Trophoblast cell (in vitro differentiated cells and primary cell): ENCODE data around the gene OBSCN.

ENCODE experiments used
- DNase-seq, 2 donors: peaks; one replicate each; pipeline ENCODE4 v3.0.0-alpha.2; 2016
- H2AFZ ChIP-seq: 2 replicates; pipeline ENCODE4 v1.6.1; 2013; ENCODE audit warnings: low read length, moderate library complexity, mild to moderate bottlenecking; ENCODE audit not compliant: insufficient read depth, poor library complexity
- H2AK5ac ChIP-seq: 2 replicates; pipeline ENCODE4 v1.6.1; 2013; ENCODE audit warnings: mild to moderate bottlenecking, low read length
- H2BK120ac ChIP-seq: 2 replicates; pipeline ENCODE4 v1.6.1; 2013; ENCODE audit warnings: low read length, mild to moderate bottlenecking, moderate library complexity; ENCODE audit not compliant: insufficient read depth, poor library complexity
- H2BK12ac ChIP-seq: 2 replicates; pipeline ENCODE4 v1.6.1; 2013; ENCODE audit warnings: mild to moderate bottlenecking, low read length, moderate library complexity
- H2BK5ac ChIP-seq: 2 replicates; pipeline ENCODE4 v1.6.1; 2013; ENCODE audit warnings: low read length, low read depth, moderate library complexity, mild to moderate bottlenecking; ENCODE audit not compliant: poor library complexity
- H3K14ac ChIP-seq: 2 replicates; pipeline ENCODE4 v1.6.1; 2013; ENCODE audit warnings: mild to moderate bottlenecking, low read length
- H3K18ac ChIP-seq: 2 replicates; pipeline ENCODE4 v1.6.1; 2013; ENCODE audit warnings: mild to moderate bottlenecking, low read length
- H3K23ac ChIP-seq: 2 replicates; pipeline ENCODE4 v1.6.1; 2013; ENCODE audit warnings: low read length
- H3K27ac ChIP-seq: 2 replicates; pipeline ENCODE4 v1.5.1; 2013; ENCODE audit warnings: low read depth, mild to moderate bottlenecking, inconsistent platforms, low read length, moderate library complexity
- H3K27me3 ChIP-seq: 2 replicates; pipeline ENCODE4 v1.6.1; 2013; ENCODE audit warnings: inconsistent platforms, mild to moderate bottlenecking, low read length, moderate library complexity; ENCODE audit not compliant: insufficient read depth
- H3K36me3 ChIP-seq, 2 experiments: 1 replicate in 1 of 2; 2 replicates in 1 of 2; pipeline ENCODE4 v1.6.1; 2013; ENCODE audit warnings: low read length in 2 of 2, mild to moderate bottlenecking in 2 of 2, moderate library complexity in 1 of 2; ENCODE audit not compliant: insufficient read depth in 2 of 2, control insufficient read depth in 1 of 2
- H3K4ac ChIP-seq: 2 replicates; pipeline ENCODE4 v1.6.1; 2013; ENCODE audit warnings: low read depth, mild to moderate bottlenecking, low read length, moderate library complexity
- H3K4me1 ChIP-seq, 2 experiments: 1 replicate in 1 of 2; 2 replicates in 1 of 2; pipeline ENCODE4 v1.6.1; 2013; ENCODE audit warnings: low read length in 2 of 2, mild to moderate bottlenecking in 2 of 2, moderate library complexity in 1 of 2; ENCODE audit not compliant: insufficient read depth in 2 of 2, control insufficient read depth in 1 of 2
- H3K4me2 ChIP-seq: 2 replicates; pipeline ENCODE4 v1.6.1; 2013; ENCODE audit warnings: inconsistent platforms, mild to moderate bottlenecking, low read length, moderate library complexity
- H3K4me3 ChIP-seq: 2 replicates; pipeline ENCODE4 v1.5.1; 2013; ENCODE audit warnings: mild to moderate bottlenecking, low read depth, low read length, inconsistent platforms
- H3K79me1 ChIP-seq: one replicate; pipeline ENCODE4 v1.6.1; 2013; ENCODE audit warnings: low read length
- H3K79me2 ChIP-seq: 2 replicates; pipeline ENCODE4 v1.6.1; 2013; ENCODE audit warnings: low read length, mild to moderate bottlenecking; ENCODE audit not compliant: control insufficient read depth, insufficient read depth, poor library complexity
- H3K9ac ChIP-seq: 2 replicates; pipeline ENCODE4 v1.6.1; 2013; ENCODE audit warnings: mild to moderate bottlenecking, low read length
- H3K9me3 ChIP-seq: 2 replicates; pipeline ENCODE4 v1.6.1; 2013; ENCODE audit warnings: low read depth, mild to moderate bottlenecking, control low read depth, inconsistent platforms, low read length; ENCODE audit not compliant: insufficient read depth
- H4K12ac ChIP-seq: 2 replicates; pipeline ENCODE4 v1.6.1; 2013; ENCODE audit warnings: low read depth, mild to moderate bottlenecking, low read length, moderate library complexity
- H4K8ac ChIP-seq: 2 replicates; pipeline ENCODE4 v1.6.1; 2013; ENCODE audit warnings: low read depth, mild to moderate bottlenecking, low read length, moderate library complexity
- H4K91ac ChIP-seq: one replicate; pipeline ENCODE4 v1.6.1; 2013; ENCODE audit warnings: low read depth, mild to moderate bottlenecking, low read length, moderate library complexity
- WGBS: extraction: QIAGEN DNeasy Blood & Tissue Kit; methylation state at CpG from one replicate; pipeline ENCODE4 v1.1.7; 2013; ENCODE audit warnings: missing lambda C conversion rate; ENCODE audit not compliant: insufficient read length, insufficient coverage; ENCODE audit errors: extremely low coverage; 5-methylcytosine and 5-hydroxymethylcytosine counted together

OBSCN gene

GRCh38 chr1:228408869-228409805 is 201.3 kb downstream of the OBSCN start:
- peaks cover 34 to 38% of the 10 kb centered on the region in 2 experiments for H3K36me3 ChIP-seq
- H4K8ac ChIP-seq: no peak overlapping the region
- H3K9ac ChIP-seq: no peak overlapping the region
- H3K18ac ChIP-seq: no peak overlapping the region
- H4K12ac ChIP-seq: no peak overlapping the region
- H2AK5ac ChIP-seq: no peak overlapping the region
- no peaks in the 10 kb centered on the region for H3K9me3 ChIP-seq
- no peak overlapping the region for H2AFZ ChIP-seq
- no peak overlapping the region for H2BK12ac ChIP-seq
- no peak overlapping the region for H3K14ac ChIP-seq
- DNase-seq: no peak
- H3K27ac ChIP-seq: no peak overlapping the region
- no peak overlapping the region for H2BK5ac ChIP-seq
- peaks cover 19% of the 10 kb centered on the region for H3K79me2 ChIP-seq
- H2BK120ac ChIP-seq: no peak overlapping the region
- no peak overlapping the region for H3K23ac ChIP-seq
- H3K79me1 ChIP-seq: peaks cover 16% of the 10 kb centered on the region
- H4K91ac ChIP-seq: no peak overlapping the region
- no CpG with 5 or more reads among the region's 19 CpGs for WGBS
- peaks cover 15 to 25% of the 10 kb centered on the region in 2 experiments for H3K4me1 ChIP-seq
- no peaks in the 10 kb centered on the region for H3K27me3 ChIP-seq
- H3K4me2 ChIP-seq: no peak overlapping the region
- no peak overlapping the region for H3K4ac ChIP-seq
- H3K4me3 ChIP-seq: no peak overlapping the region

GRCh38 chr1:228410015-228410414 is 202.2 kb downstream of the OBSCN start:
- Histone ChIP-seq H3K9me3 (no peaks in the 10 kb centered on the region), H3K79me1 (peaks cover 16% of the 10 kb centered on the region), H3K36me3 (peaks cover 39% of the 10 kb centered on the region in 2 experiments), H3K27me3 (no peaks in the 10 kb centered on the region), H3K18ac (peak overlapping the region; percentile 44), H2BK5ac (no peak overlapping the region), H3K4me1 (peaks cover 19 to 27% of the 10 kb centered on the region in 2 experiments), H3K23ac (no peak overlapping the region), H3K14ac (peak overlapping the region; percentile 10), H3K4me3 (no peak overlapping the region), H3K9ac (no peak overlapping the region), H4K91ac (no peak overlapping the region), H2BK120ac (no peak overlapping the region), H4K8ac (no peak overlapping the region), H2BK12ac (peak overlapping the region; percentile 22), H2AFZ (no peak overlapping the region), H3K4me2 (no peak overlapping the region), H4K12ac (peak overlapping the region; percentile 35), H3K79me2 (peaks cover 19% of the 10 kb centered on the region), H3K4ac (no peak overlapping the region), H2AK5ac (no peak overlapping the region), H3K27ac (peak overlapping the region; percentile 14)
- WGBS: no CpG with 5 or more reads among the region's 8 CpGs
- peak in 1 of 2 donors; percentile 25 for DNase-seq

- Histone ChIP-seq H2BK120ac (no peak overlapping the region), H3K9me3 (peaks cover 1% of the 10 kb centered on the region), H3K27ac (no peak overlapping the region), H4K91ac (no peak overlapping the region), H3K4me3 (no peak overlapping the region), H4K12ac (no peak overlapping the region), H3K27me3 (no peaks in the 10 kb centered on the region), H3K36me3 (peaks cover 39% of the 10 kb centered on the region in 2 experiments), H3K23ac (no peak overlapping the region), H2AFZ (no peak overlapping the region), H2BK5ac (no peak overlapping the region), H3K9ac (no peak overlapping the region), H2BK12ac (no peak overlapping the region), H3K4me2 (no peak overlapping the region), H3K18ac (no peak overlapping the region), H2AK5ac (no peak overlapping the region), H3K4ac (no peak overlapping the region), H3K4me1 (peaks cover 20 to 27% of the 10 kb centered on the region in 2 experiments), H4K8ac (peak overlapping the region; percentile 4), H3K14ac (no peak overlapping the region), H3K79me2 (peaks cover 13% of the 10 kb centered on the region), H3K79me1 (peaks cover 15% of the 10 kb centered on the region)
- no CpG with 5 or more reads among the region's 11 CpGs for WGBS
- no peak for DNase-seq
These were observed 202.8 kb downstream of the OBSCN start for GRCh38 chr1:228410671-228411070.

- Histone ChIP-seq H3K27ac (no peak overlapping the region), H3K79me2 (peaks cover 11% of the 10 kb centered on the region), H4K8ac (no peak overlapping the region), H3K9ac (no peak overlapping the region), H2BK5ac (no peak overlapping the region), H3K4me2 (no peak overlapping the region), H4K91ac (no peak overlapping the region), H4K12ac (no peak overlapping the region), H2BK120ac (no peak overlapping the region), H3K9me3 (peaks cover 4% of the 10 kb centered on the region), H2BK12ac (no peak overlapping the region), H3K27me3 (no peaks in the 10 kb centered on the region), H2AK5ac (no peak overlapping the region), H3K79me1 (peaks cover 14% of the 10 kb centered on the region), H3K18ac (no peak overlapping the region), H3K23ac (no peak overlapping the region), H3K4ac (no peak overlapping the region), H3K4me3 (no peak overlapping the region), H3K36me3 (peaks cover 39% of the 10 kb centered on the region in 2 experiments), H2AFZ (no peak overlapping the region), H3K14ac (no peak overlapping the region), H3K4me1 (peaks cover 24 to 32% of the 10 kb centered on the region in 2 experiments)
- no peak for DNase-seq
- whole genome bisulfite sequencing: no CpG with 5 or more reads among the region's 5 CpGs
These were observed 203.3 kb downstream of the OBSCN start for GRCh38 chr1:228411121-228411520.
